Measurements from ENCODE around the gene NUP210. TPM values are rescaled to one million over a fixed set of nuclear protein-coding genes. Genes with fewer than 3 reads are reported as not detected.
"Not testable (repeated sequence)": the region's sequence is repeated elsewhere in the genome, so short reads cannot be mapped to it uniquely, and the experiment has no call there.

The NUP210 gene
- total and polyA plus RNA-seq, 4 donors = 9.9 to 38.6 (median 22.9) TPM

DNA sequence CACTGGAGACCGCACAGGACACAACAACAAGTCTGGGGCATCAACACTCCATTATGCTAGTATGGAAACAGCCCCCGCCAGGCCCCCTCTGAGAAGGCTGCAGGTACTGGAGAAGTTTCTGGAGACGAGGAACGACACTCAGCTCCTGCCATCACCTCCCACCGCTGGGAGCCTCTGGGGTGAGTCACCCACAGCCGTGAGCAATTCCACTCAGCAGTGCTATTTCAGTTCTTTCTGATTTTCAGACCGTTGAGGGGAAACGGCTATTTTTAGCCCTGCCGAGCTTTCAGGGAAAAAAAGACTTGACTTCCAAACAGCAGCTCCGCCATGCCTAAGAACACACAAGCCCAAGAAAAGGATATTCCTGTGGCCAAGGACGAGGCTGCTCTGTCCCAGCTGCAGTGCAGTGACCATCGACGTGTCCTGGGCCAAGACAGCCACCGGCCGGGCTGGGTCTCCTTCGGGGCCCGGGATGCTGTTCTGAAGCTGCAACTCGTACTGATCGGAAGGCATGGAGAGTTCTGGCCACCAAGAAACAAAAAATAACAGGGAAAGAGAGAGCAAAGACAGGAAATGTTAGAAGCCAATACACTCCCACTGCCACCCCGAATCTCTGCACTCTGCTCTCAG lies 40.8 kb downstream of the NUP210 start:
- Histone ChIP-seq H3K4me1 (ENCODE audit: control insufficient read depth in 4 of 4, insufficient read depth in 4 of 4, low read length in 3 of 4) (no peaks in the 10 kb centered on the region), H3K9me3 (ENCODE audit: control insufficient read depth in 4 of 4, low read length in 3 of 4) (no peaks in the 10 kb centered on the region), H3K36me3 (ENCODE audit: control insufficient read depth in 4 of 4, insufficient read depth in 3 of 4, low read depth in 1 of 4, low read length in 3 of 4) (peaks cover 0 to 60% (median 20%) of the 10 kb centered on the region in 4 donors), H3K9ac (ENCODE audit: low read depth in 1 of 2, low read length in 2 of 2) (no peak overlapping the region), H3K27me3 (ENCODE audit: control insufficient read depth in 4 of 4, insufficient read depth in 4 of 4, low read length in 3 of 4) (no peaks in the 10 kb centered on the region), H3K27ac (ENCODE audit: low read depth in 1 of 2, low read length in 2 of 2) (no peak overlapping the region), H3K4me3 (ENCODE audit: low read depth in 1 of 3, low read length in 3 of 3) (no peak overlapping the region)
- no peak for TF ChIP-seq SP1 (IDR thresholded peaks at IDR 0.05)
- no peak for TF ChIP-seq JUND (IDR thresholded peaks at IDR 0.05)
- TF ChIP-seq, protein P1, sequence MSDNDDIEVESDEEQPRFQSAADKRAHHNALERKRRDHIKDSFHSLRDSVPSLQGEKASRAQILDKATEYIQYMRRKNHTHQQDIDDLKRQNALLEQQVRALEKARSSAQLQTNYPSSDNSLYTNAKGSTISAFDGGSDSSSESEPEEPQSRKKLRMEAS (IDR thresholded peaks at IDR 0.05) = no peak
- TF ChIP-seq HNF4A (conservative IDR thresholded peaks at IDR 0.05) = no peak
- TF ChIP-seq RAD21 (IDR thresholded peaks at IDR 0.05) = no peak
- TF ChIP-seq, protein P2, sequence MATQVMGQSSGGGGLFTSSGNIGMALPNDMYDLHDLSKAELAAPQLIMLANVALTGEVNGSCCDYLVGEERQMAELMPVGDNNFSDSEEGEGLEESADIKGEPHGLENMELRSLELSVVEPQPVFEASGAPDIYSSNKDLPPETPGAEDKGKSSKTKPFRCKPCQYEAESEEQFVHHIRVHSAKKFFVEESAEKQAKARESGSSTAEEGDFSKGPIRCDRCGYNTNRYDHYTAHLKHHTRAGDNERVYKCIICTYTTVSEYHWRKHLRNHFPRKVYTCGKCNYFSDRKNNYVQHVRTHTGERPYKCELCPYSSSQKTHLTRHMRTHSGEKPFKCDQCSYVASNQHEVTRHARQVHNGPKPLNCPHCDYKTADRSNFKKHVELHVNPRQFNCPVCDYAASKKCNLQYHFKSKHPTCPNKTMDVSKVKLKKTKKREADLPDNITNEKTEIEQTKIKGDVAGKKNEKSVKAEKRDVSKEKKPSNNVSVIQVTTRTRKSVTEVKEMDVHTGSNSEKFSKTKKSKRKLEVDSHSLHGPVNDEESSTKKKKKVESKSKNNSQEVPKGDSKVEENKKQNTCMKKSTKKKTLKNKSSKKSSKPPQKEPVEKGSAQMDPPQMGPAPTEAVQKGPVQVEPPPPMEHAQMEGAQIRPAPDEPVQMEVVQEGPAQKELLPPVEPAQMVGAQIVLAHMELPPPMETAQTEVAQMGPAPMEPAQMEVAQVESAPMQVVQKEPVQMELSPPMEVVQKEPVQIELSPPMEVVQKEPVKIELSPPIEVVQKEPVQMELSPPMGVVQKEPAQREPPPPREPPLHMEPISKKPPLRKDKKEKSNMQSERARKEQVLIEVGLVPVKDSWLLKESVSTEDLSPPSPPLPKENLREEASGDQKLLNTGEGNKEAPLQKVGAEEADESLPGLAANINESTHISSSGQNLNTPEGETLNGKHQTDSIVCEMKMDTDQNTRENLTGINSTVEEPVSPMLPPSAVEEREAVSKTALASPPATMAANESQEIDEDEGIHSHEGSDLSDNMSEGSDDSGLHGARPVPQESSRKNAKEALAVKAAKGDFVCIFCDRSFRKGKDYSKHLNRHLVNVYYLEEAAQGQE (IDR thresholded peaks at IDR 0.05) = no peak
- no peak for TF ChIP-seq EGR1 (IDR thresholded peaks at IDR 0.05; ENCODE audit: low read depth in 2 of 2)
- no peak for TF ChIP-seq RXRA (IDR thresholded peaks at IDR 0.05)
- TF ChIP-seq HNF4G (IDR thresholded peaks at IDR 0.05) = no peak
- no peak for TF ChIP-seq FOXA1 (IDR thresholded peaks at IDR 0.05)
- TF ChIP-seq GABPA (IDR thresholded peaks at IDR 0.05 in 1 of 2, conservative IDR thresholded peaks at IDR 0.05 in 1 of 2) = no peak
- no peak for DNase-seq (ENCODE audit: low spot score)
- WGBS = 78% methylated on average over 20 of the region's 20 CpGs

DNA sequence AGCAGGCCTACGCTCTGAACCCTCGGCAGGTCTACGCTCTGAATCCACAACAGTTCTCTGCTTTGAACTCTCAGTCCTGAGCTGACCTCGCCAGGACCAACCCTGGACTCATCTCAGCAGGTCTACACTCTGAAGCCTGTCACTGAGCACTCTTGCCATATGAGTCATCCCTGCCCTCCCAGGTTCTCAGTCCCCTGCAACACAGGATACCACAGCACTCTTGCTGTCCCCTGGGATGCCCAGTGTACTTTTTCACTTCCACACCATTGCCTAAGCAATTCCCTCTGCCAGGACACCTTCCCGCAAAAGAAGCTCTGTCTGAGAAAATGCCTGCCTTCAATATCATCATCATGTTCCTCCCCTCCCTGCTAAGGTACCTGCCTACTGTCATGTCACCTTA lies 42.0 kb downstream of the NUP210 start:
- peaks cover 0 to 70% (median 27%) of the 10 kb centered on the region in 4 donors for H3K36me3 ChIP-seq (ENCODE audit: control insufficient read depth in 4 of 4, insufficient read depth in 3 of 4, low read depth in 1 of 4, low read length in 3 of 4)
- H3K4me1 ChIP-seq (ENCODE audit: control insufficient read depth in 4 of 4, insufficient read depth in 4 of 4, low read length in 3 of 4) = no peaks in the 10 kb centered on the region
- WGBS = 94% methylated on average over 5 of the region's 5 CpGs
- DNase-seq (ENCODE audit: low spot score) = no peak
- TF ChIP-seq, protein P2 (IDR thresholded peaks at IDR 0.05) = no peak
- TF ChIP-seq, protein P1 (IDR thresholded peaks at IDR 0.05) = no peak
- no peak overlapping the region for H3K4me3 ChIP-seq (ENCODE audit: low read depth in 1 of 3, low read length in 3 of 3)
- H3K27me3 ChIP-seq (ENCODE audit: control insufficient read depth in 4 of 4, insufficient read depth in 4 of 4, low read length in 3 of 4) = no peaks in the 10 kb centered on the region
- no peaks in the 10 kb centered on the region for H3K9me3 ChIP-seq (ENCODE audit: control insufficient read depth in 4 of 4, low read length in 3 of 4)
- no peak overlapping the region for H3K9ac ChIP-seq (ENCODE audit: low read depth in 1 of 2, low read length in 2 of 2)
- no peak overlapping the region for H3K27ac ChIP-seq (ENCODE audit: low read depth in 1 of 2, low read length in 2 of 2)

DNA sequence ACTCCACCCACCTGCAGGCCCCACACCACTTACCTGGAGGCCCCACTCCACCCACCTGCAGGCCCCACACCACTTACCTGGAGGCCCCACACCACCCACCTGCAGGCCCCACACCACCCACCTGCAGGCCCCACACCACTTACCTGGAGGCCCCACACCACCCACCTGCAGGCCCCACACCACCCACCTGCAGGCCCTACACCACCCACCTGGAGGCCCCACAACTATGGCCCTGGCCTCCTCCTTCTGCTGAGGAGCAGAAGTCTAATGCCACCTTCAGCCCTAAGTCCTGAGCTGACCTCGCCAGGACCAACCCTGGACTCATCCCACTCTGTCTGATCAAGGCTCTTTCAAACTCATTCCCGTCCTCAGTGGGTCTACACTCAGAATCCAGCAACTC lies 42.4 kb downstream of the NUP210 start:
- DNase-seq (ENCODE audit: low spot score); H3K4me1 ChIP-seq (ENCODE audit: control insufficient read depth in 4 of 4, insufficient read depth in 4 of 4, low read length in 3 of 4); H3K27me3 ChIP-seq (ENCODE audit: control insufficient read depth in 4 of 4, insufficient read depth in 4 of 4, low read length in 3 of 4); H3K4me3 ChIP-seq (ENCODE audit: low read depth in 1 of 3, low read length in 3 of 3); H3K9ac ChIP-seq (ENCODE audit: low read depth in 1 of 2, low read length in 2 of 2); H3K27ac ChIP-seq (ENCODE audit: low read depth in 1 of 2, low read length in 2 of 2); H3K9me3 ChIP-seq (ENCODE audit: control insufficient read depth in 4 of 4, low read length in 3 of 4): not testable (repeated sequence)
- peaks cover 0 to 72% (median 28%) of the 10 kb centered on the region in 4 donors for H3K36me3 ChIP-seq (ENCODE audit: control insufficient read depth in 4 of 4, insufficient read depth in 3 of 4, low read depth in 1 of 4, low read length in 3 of 4)
- 100% methylated on average over 2 of the region's 2 CpGs for WGBS

All from liver (tissue), 9 donors.